ENCODE measurements around the gene KRT7. TPM values are rescaled to one million over a fixed set of nuclear protein-coding genes. Genes with fewer than 3 reads are reported as not detected.

KRT7 gene
- polyA plus RNA-seq, 1 of the 3 experiments (the other 2 are of a cell fraction): 5.4 TPM

- TF ChIP-seq RFX5 (IDR thresholded peaks at IDR 0.05; ENCODE audit: low read length) (no peak), RXRA (IDR thresholded peaks at IDR 0.05; ENCODE audit: borderline replicate concordance, low read depth) (no peak), RAD21 (IDR thresholded peaks at IDR 0.05; ENCODE audit: low read length) (no peak), FOXM1 (IDR thresholded peaks at IDR 0.05; ENCODE audit: low read depth) (no peak), MAX (IDR thresholded peaks at IDR 0.05; ENCODE audit: low read depth) (no peak)
- no peaks in the 10 kb centered on the region for H3K9me2 ChIP-seq
- no peak overlapping the region for H3K9ac ChIP-seq
- WGBS (ENCODE audit: low lambda C conversion rate): 85% methylated on average over 11 of the region's 14 CpGs
- peaks cover under 1 to 8% of the 10 kb centered on the region in 2 experiments; a peak in 3 of 4 replicates for H3K4me1 ChIP-seq (ENCODE audit: control insufficient read depth in 1 of 2, insufficient read depth in 2 of 2, low read depth in 1 of 2, low read length in 1 of 2)
- POLR2A ChIA-PET: no interaction called here
- no peaks in the 10 kb centered on the region for H3K79me2 ChIP-seq (ENCODE audit: insufficient read depth)
- no peak overlapping the region for H3K27ac ChIP-seq (ENCODE audit: low read depth in 2 of 2, low read length in 1 of 2)
- H3K4me3 ChIP-seq (ENCODE audit: low read depth in 2 of 2, low read length in 1 of 2): no peak overlapping the region
- peaks cover 3% of the 10 kb centered on the region for H3F3A ChIP-seq (replicated peaks; ENCODE audit: insufficient read depth)
- no peaks in the 10 kb centered on the region for H4K20me1 ChIP-seq (ENCODE audit: insufficient read depth)
- H3K4me2 ChIP-seq: no peak overlapping the region
- H2AFZ ChIP-seq (ENCODE audit: low read depth): no peak overlapping the region
- H3K9me3 ChIP-seq: no peaks in the 10 kb centered on the region
- no peaks in the 10 kb centered on the region for H3K36me3 ChIP-seq (replicated peaks in 1 of 2; ENCODE audit: control insufficient read depth in 1 of 2, insufficient read depth in 2 of 2, low read length in 1 of 2)
- DNase-seq: no peak
- CTCF ChIA-PET: interaction anchor here (0.6 to 1.7 kb wide), 5 partner anchors 17 to 41 kb away, joined by 3 to 7 read pairs (median 3); no protein-coding TSS in a partner anchor
- no peaks in the 10 kb centered on the region for H3K27me3 ChIP-seq (ENCODE audit: insufficient read depth)
Observed at GRCh38 chr12:52253391-52254179, 20.5 kb downstream of the KRT7 start.

GRCh38 chr12:52254180-52254964, 21.3 kb downstream of the KRT7 start:
- no peak for DNase-seq
- no peak overlapping the region for H3K9ac ChIP-seq
- no peak overlapping the region for H3K27ac ChIP-seq (ENCODE audit: low read depth in 2 of 2, low read length in 1 of 2)
- WGBS (ENCODE audit: low lambda C conversion rate): 89% methylated on average over 10 of the region's 10 CpGs
- H3K4me1 ChIP-seq (ENCODE audit: control insufficient read depth in 1 of 2, insufficient read depth in 2 of 2, low read depth in 1 of 2, low read length in 1 of 2): peaks cover 0 to 3% of the 10 kb centered on the region in 2 experiments; a peak in 1 of 4 replicates
- no peaks in the 10 kb centered on the region for H3K9me2 ChIP-seq
- no peak overlapping the region for H3K4me3 ChIP-seq (ENCODE audit: low read depth in 2 of 2, low read length in 1 of 2)
- no peak for TF ChIP-seq GATA2 (CRISPR knock-in tag; IDR thresholded peaks at IDR 0.05)
- no peak for TF ChIP-seq FOSL2 (IDR thresholded peaks at IDR 0.05; ENCODE audit: borderline replicate concordance, low read depth)
- TF ChIP-seq YY1 (IDR thresholded peaks at IDR 0.05; ENCODE audit: low read depth): no peak
- TF ChIP-seq ELF1 (IDR thresholded peaks at IDR 0.05): no peak
- TF ChIP-seq FOXM1 (IDR thresholded peaks at IDR 0.05; ENCODE audit: low read depth): no peak
- no peak for TF ChIP-seq MEF2A (IDR thresholded peaks at IDR 0.05; ENCODE audit: borderline replicate concordance, low read depth)
- H4K20me1 ChIP-seq (ENCODE audit: insufficient read depth): no peaks in the 10 kb centered on the region
- no peak overlapping the region for H2AFZ ChIP-seq (ENCODE audit: low read depth)
- H3K36me3 ChIP-seq (replicated peaks in 1 of 2; ENCODE audit: control insufficient read depth in 1 of 2, insufficient read depth in 2 of 2, low read length in 1 of 2): no peaks in the 10 kb centered on the region
- ChIA-PET CTCF (interaction anchor here (0.6 to 6.8 kb wide), 6 partner anchors 16 to 72 kb away, joined by 3 to 42 read pairs (median 4); no protein-coding TSS in a partner anchor), POLR2A (no interaction called here)
- no peak overlapping the region for H3K4me2 ChIP-seq
- no peaks in the 10 kb centered on the region for H3K27me3 ChIP-seq (ENCODE audit: insufficient read depth)
- H3K9me3 ChIP-seq: no peaks in the 10 kb centered on the region
- no peaks in the 10 kb centered on the region for H3K79me2 ChIP-seq (ENCODE audit: insufficient read depth)
- peaks cover 3% of the 10 kb centered on the region for H3F3A ChIP-seq (replicated peaks; ENCODE audit: insufficient read depth)

All from SK-N-SH (cell line).